HG02884 (cell line): Measurements from ENCODE around the gene RNF182.

Experiments used
- ATAC-seq: cut with Tn5 transposase; IDR thresholded peaks from one replicate; pipeline ENCODE4 v1.9.1; 2021; ENCODE audit warnings: mild to moderate bottlenecking, moderate library complexity; ENCODE audit not compliant: unreplicated experiment

The RNF182 gene

GRCh38 chr6:14026831-14027539 lies 102.2 kb downstream of the RNF182 start:
- no peak for ATAC-seq

GRCh38 chr6:14028631-14029030 lies 103.9 kb downstream of the RNF182 start:
- ATAC-seq: no peak

- ATAC-seq: no peak
Observed at GRCh38 chr6:14029605-14030004, 104.9 kb downstream of the RNF182 start.
